ENCODE data around the gene TMEM221.

The TMEM221 gene

GRCh38 chr19:17441241-17442021 lies 7.0 kb downstream of the TMEM221 start:
- DNase-seq (ENCODE audit: low spot score): no peak

GRCh38 chr19:17436874-17437267 lies 11.6 kb downstream of the TMEM221 start:
- no peak for DNase-seq (ENCODE audit: low spot score)

DNA sequence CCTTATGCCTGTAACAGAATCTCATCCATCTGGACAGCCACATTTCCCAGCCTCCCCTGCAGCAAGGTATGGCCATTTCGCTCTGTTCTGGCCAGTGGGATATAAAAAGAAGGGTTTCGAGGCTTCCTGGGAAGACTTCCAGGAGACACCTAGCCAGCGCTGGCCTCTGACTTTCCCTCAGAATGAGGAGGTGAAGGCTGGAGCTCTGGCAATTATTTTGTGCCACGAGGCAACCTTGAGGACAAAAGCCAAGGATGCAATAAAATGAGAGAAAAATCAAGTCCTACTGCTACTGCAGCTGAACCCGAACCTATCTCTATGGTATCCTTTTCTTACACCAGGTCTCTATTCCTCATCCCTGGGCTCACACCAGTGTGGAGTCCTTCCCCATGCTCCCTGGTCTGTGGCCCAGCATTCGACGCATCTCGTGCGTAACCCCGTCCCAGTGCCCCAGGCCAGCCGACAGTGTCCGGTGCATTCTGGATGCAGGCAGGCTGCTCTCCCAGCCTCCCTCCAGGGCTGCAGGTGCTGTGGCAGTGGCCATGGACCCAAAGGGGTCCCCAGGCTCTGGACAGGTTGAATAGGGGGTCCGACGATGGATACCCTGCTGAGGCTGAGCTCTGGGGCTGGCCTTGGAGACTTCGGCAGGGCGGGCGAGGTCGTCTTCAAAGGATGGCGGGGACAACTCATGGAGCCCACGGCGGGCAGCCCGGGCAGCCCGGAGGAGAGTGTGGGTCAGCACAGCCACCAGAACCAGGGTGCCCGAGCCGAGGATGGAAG lies 12.2 kb downstream of the TMEM221 start:
- DNase-seq (ENCODE audit: low spot score): no peak

- DNase-seq (ENCODE audit: low spot score): no peak
Measured at GRCh38 chr19:17435218-17435617, 13.2 kb downstream of the TMEM221 start.

- no peak for DNase-seq (ENCODE audit: low spot score)
Measured at GRCh38 chr19:17431417-17431816, 17.1 kb downstream of the TMEM221 start.

DNA sequence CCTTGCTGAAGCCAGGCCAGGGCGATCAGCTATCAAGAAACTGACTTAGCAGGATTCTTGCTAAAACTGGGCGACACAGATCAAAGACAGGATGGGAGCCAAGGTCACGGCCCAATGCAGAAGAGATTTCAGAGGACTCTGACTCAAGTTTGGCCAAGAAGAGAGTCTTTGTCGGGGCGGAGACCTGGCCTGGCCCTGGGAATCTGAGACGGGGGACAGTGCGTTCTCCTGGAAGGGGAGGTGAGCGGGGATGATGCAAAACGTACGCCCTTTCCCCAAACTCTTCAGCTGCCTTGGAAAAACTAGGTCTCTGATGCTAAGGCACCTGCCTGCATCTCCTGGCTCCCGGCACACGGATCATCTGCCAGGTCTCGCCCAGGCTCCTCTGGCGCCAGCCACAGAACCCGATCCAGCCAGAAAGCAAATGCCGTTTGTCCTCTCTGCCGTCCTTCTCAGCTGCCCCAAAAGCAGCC lies 18.8 kb downstream of the TMEM221 start:
- no peak for DNase-seq (ENCODE audit: low spot score)

DNA sequence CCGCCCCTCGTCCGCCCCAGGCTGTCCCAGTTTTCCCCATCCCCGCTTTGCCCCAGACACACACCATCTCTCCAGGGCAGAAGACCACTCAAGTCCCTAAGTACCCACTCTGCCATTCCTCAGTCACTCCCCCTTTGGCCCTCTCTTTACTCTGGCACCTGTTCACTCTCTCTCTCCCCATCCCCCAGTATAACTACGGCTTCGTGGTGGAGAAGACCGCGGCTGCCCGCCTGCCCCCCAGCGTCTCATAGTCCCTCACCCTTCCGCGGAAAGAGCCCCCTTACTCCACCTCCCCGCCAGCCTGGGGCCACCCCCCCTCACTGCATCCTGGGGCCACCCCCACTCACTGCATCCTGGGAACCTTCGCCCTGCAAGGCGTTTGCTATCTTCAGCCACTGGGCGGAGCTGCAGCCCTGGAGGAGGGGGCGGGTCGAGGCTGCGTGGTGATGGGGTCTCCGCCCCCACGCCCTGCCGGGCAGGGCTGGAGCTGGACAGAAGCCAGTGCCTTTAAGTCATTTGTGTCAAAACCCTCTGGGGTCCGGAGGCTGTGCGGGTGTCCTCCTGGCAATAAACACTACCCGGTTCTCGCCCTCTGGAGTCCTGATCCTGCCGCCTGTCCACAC lies 23.6 kb downstream of the TMEM221 start:
- peak; percentile 37 for DNase-seq (ENCODE audit: low spot score)

GRCh38 chr19:17423429-17424208 lies 24.8 kb downstream of the TMEM221 start:
- no peak for DNase-seq (ENCODE audit: low spot score)

DNA sequence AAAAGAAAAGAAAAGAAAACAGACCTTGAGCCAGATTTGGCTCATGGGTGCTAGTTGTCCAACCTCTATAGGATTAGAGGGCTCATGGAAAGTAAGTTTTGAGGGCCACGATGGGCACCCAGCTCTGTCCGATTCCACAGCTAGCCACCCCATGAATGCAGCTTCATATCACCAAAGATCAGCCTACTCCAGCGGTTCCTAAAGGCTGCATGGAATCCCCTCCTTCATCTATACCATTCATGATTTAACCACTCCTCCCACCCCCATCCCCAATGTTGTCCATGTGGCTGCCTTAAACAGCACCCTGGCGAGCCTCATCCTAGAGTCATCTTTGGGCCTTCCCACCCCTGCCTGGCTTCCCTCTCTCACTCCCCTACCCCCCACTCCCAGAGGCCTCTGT lies 26.5 kb downstream of the TMEM221 start:
- no peak for DNase-seq (ENCODE audit: low spot score)

DNA sequence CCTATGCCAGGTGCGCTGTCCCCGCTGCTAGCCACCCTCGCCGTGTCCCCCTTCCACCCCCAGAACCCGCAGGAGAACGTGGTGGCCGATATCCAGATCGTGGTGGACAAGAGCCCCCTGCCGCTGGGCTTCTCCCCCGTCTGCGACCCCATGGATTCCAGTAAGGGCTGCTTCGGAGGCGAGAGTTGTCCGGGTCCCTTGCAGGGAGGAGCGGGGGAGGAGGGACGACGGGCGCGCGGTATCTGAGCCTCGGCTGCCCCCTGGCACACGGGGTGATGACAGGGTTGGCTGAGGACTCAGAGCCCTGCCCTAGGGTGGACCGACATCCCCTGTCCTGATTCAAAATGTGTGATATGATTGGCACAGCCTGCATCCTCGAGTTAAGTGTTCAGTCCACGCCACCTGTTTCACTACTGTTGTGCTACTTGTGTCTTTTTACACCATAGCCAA lies 28.0 kb downstream of the TMEM221 start:
- DNase-seq (ENCODE audit: low spot score): peak; percentile 29

DNA sequence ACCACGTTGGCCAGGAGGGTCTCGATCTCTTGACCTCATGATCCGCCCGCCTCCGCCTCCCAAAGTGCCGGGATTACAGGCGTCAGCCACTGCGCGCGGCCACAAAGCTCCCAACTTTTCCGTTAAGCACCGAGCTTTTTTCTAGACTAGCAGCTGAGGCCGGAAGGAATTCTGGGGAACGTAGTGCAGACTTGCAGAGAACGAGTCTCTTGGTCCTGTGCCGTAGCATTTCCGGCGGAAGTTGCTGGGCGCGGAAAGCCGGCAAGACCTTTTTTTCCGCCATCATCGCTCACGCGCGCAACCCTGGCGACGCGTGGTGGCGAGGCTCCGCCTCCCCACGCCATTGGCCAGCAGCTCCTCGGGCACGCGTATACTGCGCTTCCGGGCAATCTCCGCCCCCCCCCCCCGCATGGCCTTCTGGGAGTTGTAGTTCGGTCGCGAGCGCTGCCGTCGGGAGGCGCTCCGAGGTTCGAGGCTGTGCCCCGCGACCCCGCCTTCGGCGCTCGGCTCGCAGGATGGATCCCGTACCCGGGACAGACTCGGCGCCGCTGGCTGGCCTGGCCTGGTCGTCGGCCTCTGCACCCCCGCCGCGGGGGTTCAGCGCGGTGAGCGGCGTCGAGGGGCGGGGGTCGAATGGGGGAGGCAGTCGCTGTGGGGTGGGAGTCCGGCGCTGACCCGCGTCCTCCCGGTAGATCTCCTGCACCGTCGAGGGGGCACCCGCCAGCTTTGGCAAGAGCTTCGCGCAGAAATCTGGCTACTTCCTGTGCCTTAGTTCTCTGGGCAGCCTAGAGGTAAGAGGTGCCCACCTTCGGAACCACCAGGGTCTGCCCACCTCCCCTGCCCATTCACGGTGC lies 28.6 kb downstream of the TMEM221 start, which contains the start of gene MVB12A:
Gene MVB12A (plus strand): TSS at position 427 of the 854 bp plus-strand sequence. CDS start 89 bp downstream, at position 516.
- DNase-seq (ENCODE audit: low spot score): peak; percentile 99

DNA sequence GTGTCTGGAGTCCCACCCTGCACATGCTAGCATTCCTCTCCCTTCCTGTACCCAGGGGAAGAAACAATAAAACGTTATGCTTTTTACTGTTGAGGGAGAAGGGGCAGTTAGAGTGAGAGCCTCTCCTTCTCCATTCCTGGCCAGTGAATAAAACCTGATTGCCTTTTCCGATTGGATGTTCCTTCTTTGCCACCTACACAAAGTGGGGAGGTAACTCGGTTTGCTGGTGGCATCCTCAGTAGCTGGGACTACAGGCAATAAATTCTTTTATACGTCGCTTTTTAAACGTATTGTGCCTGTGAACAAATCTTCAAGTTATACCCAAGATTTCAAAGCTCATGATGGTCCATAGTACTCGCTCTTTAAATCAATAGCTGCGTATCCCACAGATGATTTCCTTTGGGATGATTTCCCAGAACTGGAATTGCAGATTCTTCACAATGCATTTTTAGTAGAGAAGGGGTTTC lies 29.3 kb downstream of the TMEM221 start:
- DNase-seq (ENCODE audit: low spot score): no peak

- no peak for DNase-seq (ENCODE audit: low spot score)
Measured at GRCh38 chr19:17418710-17419109, 29.8 kb downstream of the TMEM221 start.

- no peak for DNase-seq (ENCODE audit: low spot score)
Measured at GRCh38 chr19:17415121-17415520, 33.3 kb downstream of the TMEM221 start.

GRCh38 chr19:17414097-17414496 lies 34.4 kb downstream of the TMEM221 start:
- no peak for DNase-seq (ENCODE audit: low spot score)

DNA sequence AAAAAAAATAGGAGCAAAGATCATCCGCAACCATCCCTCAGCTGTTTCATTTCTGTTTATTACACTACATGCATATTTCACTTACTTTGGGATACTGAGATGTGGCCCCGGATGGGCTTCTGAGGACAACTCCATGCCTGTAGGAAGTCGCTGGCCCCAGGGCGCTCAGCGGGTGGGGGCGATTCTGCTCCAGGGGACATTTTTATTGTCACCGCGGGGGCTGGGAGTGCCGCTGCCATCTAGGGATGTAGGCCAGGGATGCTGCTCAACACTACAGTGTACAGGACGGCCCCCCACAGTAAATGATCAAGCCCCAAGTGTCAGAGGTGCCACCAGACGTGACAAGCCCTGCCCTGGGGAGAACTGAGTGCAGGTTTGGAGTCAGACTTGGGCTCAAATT lies 36.7 kb downstream of the TMEM221 start:
- no peak for DNase-seq (ENCODE audit: low spot score)

- DNase-seq (ENCODE audit: low spot score): no peak
Measured at GRCh38 chr19:17409990-17410389, 38.5 kb downstream of the TMEM221 start.

- DNase-seq (ENCODE audit: low spot score): no peak
Measured at GRCh38 chr19:17406887-17407196, 41.6 kb downstream of the TMEM221 start.

DNA sequence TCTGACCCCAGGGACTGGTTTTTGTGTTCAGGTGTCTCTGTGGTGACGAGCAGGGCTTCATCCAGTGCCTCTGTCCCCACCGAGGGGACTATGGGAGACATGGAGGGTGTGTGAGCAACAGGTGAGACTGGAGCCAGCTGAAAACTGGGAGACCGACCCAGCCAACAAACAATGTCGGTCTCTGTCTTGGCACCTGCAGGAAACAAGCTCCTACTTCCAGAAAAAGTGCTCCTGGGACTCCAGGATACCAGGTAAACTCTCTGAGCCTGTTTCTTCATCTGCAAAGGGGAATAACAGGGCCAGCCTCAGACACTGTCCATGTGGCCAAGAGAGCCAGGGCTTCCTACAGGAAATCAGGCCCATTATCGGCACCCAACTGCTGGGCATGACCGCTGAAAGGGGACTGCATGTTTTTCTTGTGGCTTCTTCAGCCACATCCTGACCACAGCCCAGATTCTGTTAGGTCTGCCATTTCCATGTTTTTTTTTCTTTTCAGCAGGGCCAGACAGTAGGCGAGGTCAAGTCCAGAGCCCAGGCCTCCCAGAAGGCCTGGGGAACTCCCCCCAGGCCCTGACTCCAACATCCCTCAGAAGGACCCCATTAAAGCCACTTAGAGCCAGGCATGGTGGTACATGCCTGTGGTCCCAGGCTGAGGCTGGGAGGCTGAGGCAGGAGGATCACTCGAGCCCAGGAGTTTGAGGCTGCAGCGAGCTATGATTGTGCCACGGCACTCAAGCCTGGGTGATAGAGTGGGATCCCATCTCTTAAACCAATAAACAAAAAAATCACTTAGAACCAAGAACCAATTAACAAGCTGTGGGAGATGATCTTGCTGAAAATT lies 42.2 kb downstream of the TMEM221 start:
- DNase-seq (ENCODE audit: low spot score): peak; percentile 47

Data from Ammon's horn (tissue), 1 donor.